Glutamatergic neuron (in vitro differentiated cells): Measurements from ENCODE around the gene GPR85. TPM values are rescaled to one million over a fixed set of nuclear protein-coding genes. Genes with fewer than 3 reads are reported as not detected.
"Not testable (repeated sequence)": the region's sequence is repeated elsewhere in the genome, so short reads cannot be mapped to it uniquely, and the experiment has no call there.

ENCODE experiments used
- DNase-seq: peaks from one replicate; pipeline ENCODE4 v3.0.0; 2022
- H3K27ac Mint-ChIP-seq: one replicate; pipeline ENCODE4 v1.8.0; 2020; ENCODE audit warnings: mild to moderate bottlenecking, mixed read lengths, inconsistent platforms; ENCODE audit not compliant: unreplicated experiment
- H3K27me3 Mint-ChIP-seq: one replicate; pipeline ENCODE4 v1.8.0; 2020; ENCODE audit warnings: mild to moderate bottlenecking, moderate library complexity, mixed read lengths, inconsistent platforms; ENCODE audit not compliant: unreplicated experiment
- H3K36me3 Mint-ChIP-seq: one replicate; pipeline ENCODE4 v1.8.0; 2020; ENCODE audit warnings: mild to moderate bottlenecking, mixed read lengths, inconsistent platforms; ENCODE audit not compliant: unreplicated experiment
- H3K4me1 Mint-ChIP-seq: one replicate; pipeline ENCODE4 v1.8.0; 2020; ENCODE audit warnings: mild to moderate bottlenecking, low read depth, mixed read lengths, inconsistent platforms; ENCODE audit not compliant: unreplicated experiment
- H3K4me3 Mint-ChIP-seq: one replicate; pipeline ENCODE4 v1.8.0; 2020; ENCODE audit warnings: mild to moderate bottlenecking, mixed read lengths, inconsistent platforms; ENCODE audit not compliant: unreplicated experiment
- H3K9me3 Mint-ChIP-seq: one replicate; pipeline ENCODE4 v1.8.0; 2020; ENCODE audit warnings: mild to moderate bottlenecking, moderate library complexity, mixed read lengths, inconsistent platforms; ENCODE audit not compliant: unreplicated experiment
- CTCF ChIP-seq: fragments of 200-600 bp; sonication (generic); IDR thresholded peaks from one replicate; pipeline ENCODE4 v1.5.0; 2021; ENCODE audit not compliant: partially characterized antibody, unreplicated experiment
- total RNA-seq: library from RNA; stranded (reverse); fragmentation: NEBNext Ultra II Directional; extraction: Animal tissue kit (Norgen Biotek cat#: 25700); gene quantifications from one replicate; pipeline ENCODE4 v1.2.1, GENCODE V29; 2021; ENCODE audit not compliant: unreplicated experiment

Gene GPR85
- total RNA-seq, 1 donor from 2014 or later = 3.4 TPM

- no peaks in the 10 kb centered on the region for H3K36me3 Mint-ChIP-seq
- TF ChIP-seq CTCF = no peak
- H3K9me3 Mint-ChIP-seq = no peaks in the 10 kb centered on the region
- H3K4me1 Mint-ChIP-seq = no peaks in the 10 kb centered on the region
- DNase-seq = no peak
- no peak overlapping the region for H3K27ac Mint-ChIP-seq
- peaks cover 6% of the 10 kb centered on the region for H3K27me3 Mint-ChIP-seq
- H3K4me3 Mint-ChIP-seq = no peak overlapping the region
These were observed 15.2 kb downstream of the GPR85 start for GRCh38 chr7:113071465-113071864.

GRCh38 chr7:113062499-113062898 lies 24.1 kb downstream of the GPR85 start:
- no peak overlapping the region for H3K4me3 Mint-ChIP-seq
- TF ChIP-seq CTCF = no peak
- no peak overlapping the region for H3K27ac Mint-ChIP-seq
- no peaks in the 10 kb centered on the region for H3K4me1 Mint-ChIP-seq
- H3K27me3 Mint-ChIP-seq = no peaks in the 10 kb centered on the region
- H3K36me3 Mint-ChIP-seq = no peaks in the 10 kb centered on the region
- DNase-seq = no peak
- no peaks in the 10 kb centered on the region for H3K9me3 Mint-ChIP-seq

GRCh38 chr7:113060100-113060499 lies 26.5 kb downstream of the GPR85 start:
- DNase-seq = no peak
- no peaks in the 10 kb centered on the region for H3K27me3 Mint-ChIP-seq
- H3K9me3 Mint-ChIP-seq = no peaks in the 10 kb centered on the region
- no peak overlapping the region for H3K4me3 Mint-ChIP-seq
- no peak for TF ChIP-seq CTCF
- H3K36me3 Mint-ChIP-seq = no peaks in the 10 kb centered on the region
- H3K4me1 Mint-ChIP-seq = no peaks in the 10 kb centered on the region
- H3K27ac Mint-ChIP-seq = no peak overlapping the region

- DNase-seq = no peak
- peaks cover 1% of the 10 kb centered on the region for H3K9me3 Mint-ChIP-seq
- no peak for TF ChIP-seq CTCF
- no peak overlapping the region for H3K27ac Mint-ChIP-seq
- no peaks in the 10 kb centered on the region for H3K4me1 Mint-ChIP-seq
- H3K27me3 Mint-ChIP-seq = peaks cover 3% of the 10 kb centered on the region
- no peak overlapping the region for H3K4me3 Mint-ChIP-seq
- H3K36me3 Mint-ChIP-seq = peaks cover 5% of the 10 kb centered on the region
These were observed 31.7 kb downstream of the GPR85 start for GRCh38 chr7:113054938-113055337.

GRCh38 chr7:113054272-113054671 lies 32.4 kb downstream of the GPR85 start:
- not testable (repeated sequence) for H3K9me3 Mint-ChIP-seq, H3K4me1 Mint-ChIP-seq, H3K27ac Mint-ChIP-seq, H3K4me3 Mint-ChIP-seq, H3K27me3 Mint-ChIP-seq, DNase-seq, H3K36me3 Mint-ChIP-seq

- H3K4me1 Mint-ChIP-seq, H3K36me3 Mint-ChIP-seq, H3K27me3 Mint-ChIP-seq, H3K4me3 Mint-ChIP-seq, H3K9me3 Mint-ChIP-seq, H3K27ac Mint-ChIP-seq, DNase-seq: not testable (repeated sequence)
These were observed 37.4 kb downstream of the GPR85 start for GRCh38 chr7:113049221-113049620.
